ENCODE measurements around the gene KDELR3. TPM values are rescaled to one million over a fixed set of nuclear protein-coding genes. Genes with fewer than 3 reads are reported as not detected.
A peak's percentile ranks its signal among the peaks of the same experiment; 100 is the strongest.

Gene KDELR3
- total RNA-seq, 1 donor from 2014 or later: 39.3 TPM

DNA sequence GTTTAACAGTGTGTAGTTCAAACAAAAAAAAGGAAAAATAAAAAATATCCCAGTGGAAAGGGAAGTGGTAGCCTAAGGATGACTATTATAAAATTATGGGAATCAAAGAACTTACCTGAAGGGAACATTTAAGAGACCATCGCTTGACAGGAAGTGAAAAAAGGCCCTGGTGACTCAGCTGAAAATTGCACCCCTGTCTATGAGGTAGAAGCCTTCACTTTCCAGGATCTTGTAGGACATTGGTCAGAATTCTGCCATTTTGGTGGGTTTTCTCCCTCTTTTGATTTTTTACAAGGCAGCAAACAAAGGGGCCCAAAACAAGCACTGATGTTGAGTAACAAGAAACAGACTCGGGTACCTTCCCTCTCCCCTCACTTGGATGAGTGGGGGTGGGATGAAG lies 22.6 kb downstream of the KDELR3 start:
- Mint-ChIP-seq H3K27ac (ENCODE audit: unreplicated experiment) (peak overlapping the region; percentile 52), H3K27me3 (ENCODE audit: unreplicated experiment) (no peaks in the 10 kb centered on the region), H3K4me1 (ENCODE audit: unreplicated experiment) (peaks cover 25% of the 10 kb centered on the region), H3K9me3 (ENCODE audit: unreplicated experiment) (no peaks in the 10 kb centered on the region), H3K36me3 (ENCODE audit: unreplicated experiment) (peaks cover 74% of the 10 kb centered on the region), H3K4me3 (ENCODE audit: unreplicated experiment) (no peak overlapping the region)
- no peak for DNase-seq (ENCODE audit: extremely low spot score, unreplicated experiment)
- TF ChIP-seq, protein P1, sequence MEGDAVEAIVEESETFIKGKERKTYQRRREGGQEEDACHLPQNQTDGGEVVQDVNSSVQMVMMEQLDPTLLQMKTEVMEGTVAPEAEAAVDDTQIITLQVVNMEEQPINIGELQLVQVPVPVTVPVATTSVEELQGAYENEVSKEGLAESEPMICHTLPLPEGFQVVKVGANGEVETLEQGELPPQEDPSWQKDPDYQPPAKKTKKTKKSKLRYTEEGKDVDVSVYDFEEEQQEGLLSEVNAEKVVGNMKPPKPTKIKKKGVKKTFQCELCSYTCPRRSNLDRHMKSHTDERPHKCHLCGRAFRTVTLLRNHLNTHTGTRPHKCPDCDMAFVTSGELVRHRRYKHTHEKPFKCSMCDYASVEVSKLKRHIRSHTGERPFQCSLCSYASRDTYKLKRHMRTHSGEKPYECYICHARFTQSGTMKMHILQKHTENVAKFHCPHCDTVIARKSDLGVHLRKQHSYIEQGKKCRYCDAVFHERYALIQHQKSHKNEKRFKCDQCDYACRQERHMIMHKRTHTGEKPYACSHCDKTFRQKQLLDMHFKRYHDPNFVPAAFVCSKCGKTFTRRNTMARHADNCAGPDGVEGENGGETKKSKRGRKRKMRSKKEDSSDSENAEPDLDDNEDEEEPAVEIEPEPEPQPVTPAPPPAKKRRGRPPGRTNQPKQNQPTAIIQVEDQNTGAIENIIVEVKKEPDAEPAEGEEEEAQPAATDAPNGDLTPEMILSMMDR (IDR thresholded peaks at IDR 0.05): no peak

DNA sequence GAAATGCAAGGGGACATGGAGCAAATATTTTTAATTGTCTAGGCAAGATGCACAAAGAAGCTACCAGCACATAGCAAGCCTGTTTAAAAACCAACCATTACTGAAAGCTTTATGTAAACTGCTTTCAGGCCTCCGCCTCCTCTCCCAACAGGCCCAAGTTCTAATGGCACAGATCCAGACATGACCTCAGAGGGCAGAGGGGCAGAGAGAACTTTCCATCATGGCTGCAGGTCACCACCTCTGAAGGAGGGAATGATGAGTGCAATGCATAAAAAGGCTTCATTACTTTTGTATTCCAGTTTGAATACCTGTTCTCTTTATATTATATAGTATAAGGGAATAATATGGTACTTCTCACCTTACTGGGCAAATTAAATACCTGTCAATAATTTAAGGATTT lies 23.0 kb downstream of the KDELR3 start:
- no peak for DNase-seq (ENCODE audit: extremely low spot score, unreplicated experiment)
- H3K4me1 Mint-ChIP-seq (ENCODE audit: unreplicated experiment): peaks cover 28% of the 10 kb centered on the region
- peaks cover 74% of the 10 kb centered on the region for H3K36me3 Mint-ChIP-seq (ENCODE audit: unreplicated experiment)

DNA sequence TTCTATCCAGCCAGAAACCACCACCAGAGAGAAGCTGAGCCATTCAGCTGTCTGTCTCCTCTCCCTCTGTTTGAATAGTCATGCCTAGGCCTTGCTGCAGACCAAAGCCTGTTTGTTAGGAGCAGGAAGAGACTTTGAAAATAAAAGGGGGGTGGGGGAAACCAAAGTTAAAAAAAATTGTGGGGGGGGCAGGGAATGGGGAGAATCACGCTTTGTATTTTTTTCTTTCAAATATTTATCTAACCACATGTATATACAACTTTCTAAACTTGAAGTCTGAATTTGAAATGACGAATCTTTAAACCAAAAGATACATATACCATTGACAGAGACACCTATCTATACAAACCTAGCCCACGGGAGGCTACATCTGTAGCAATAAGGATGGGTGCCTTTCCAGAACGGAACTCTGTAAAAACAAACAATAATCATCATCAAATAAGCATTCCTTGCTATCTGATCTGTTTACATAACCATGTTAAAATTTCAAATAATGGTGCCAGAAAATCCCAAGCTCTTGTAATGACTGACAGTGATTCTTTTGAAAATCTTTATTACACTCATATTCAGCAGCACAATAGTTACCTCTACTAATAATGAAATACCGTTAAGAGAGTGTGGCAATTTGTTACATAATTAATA lies 23.9 kb downstream of the KDELR3 start:
- Mint-ChIP-seq H3K27me3 (ENCODE audit: unreplicated experiment) (no peaks in the 10 kb centered on the region), H3K4me1 (ENCODE audit: unreplicated experiment) (peaks cover 28% of the 10 kb centered on the region), H3K4me3 (ENCODE audit: unreplicated experiment) (no peak overlapping the region), H3K36me3 (ENCODE audit: unreplicated experiment) (peaks cover 70% of the 10 kb centered on the region), H3K27ac (ENCODE audit: unreplicated experiment) (no peak overlapping the region), H3K9me3 (ENCODE audit: unreplicated experiment) (no peaks in the 10 kb centered on the region)
- TF ChIP-seq, protein P1 (IDR thresholded peaks at IDR 0.05): no peak
- no peak for DNase-seq (ENCODE audit: extremely low spot score, unreplicated experiment)

More for the DNA sequence above, 23.0 kb downstream of the KDELR3 start:
- Mint-ChIP-seq H3K9me3 (ENCODE audit: unreplicated experiment) (no peaks in the 10 kb centered on the region), H3K27me3 (ENCODE audit: unreplicated experiment) (no peaks in the 10 kb centered on the region), H3K27ac (ENCODE audit: unreplicated experiment) (peak overlapping the region; percentile 52), H3K4me3 (ENCODE audit: unreplicated experiment) (no peak overlapping the region)
- TF ChIP-seq, protein P1 (IDR thresholded peaks at IDR 0.05): no peak

DNA sequence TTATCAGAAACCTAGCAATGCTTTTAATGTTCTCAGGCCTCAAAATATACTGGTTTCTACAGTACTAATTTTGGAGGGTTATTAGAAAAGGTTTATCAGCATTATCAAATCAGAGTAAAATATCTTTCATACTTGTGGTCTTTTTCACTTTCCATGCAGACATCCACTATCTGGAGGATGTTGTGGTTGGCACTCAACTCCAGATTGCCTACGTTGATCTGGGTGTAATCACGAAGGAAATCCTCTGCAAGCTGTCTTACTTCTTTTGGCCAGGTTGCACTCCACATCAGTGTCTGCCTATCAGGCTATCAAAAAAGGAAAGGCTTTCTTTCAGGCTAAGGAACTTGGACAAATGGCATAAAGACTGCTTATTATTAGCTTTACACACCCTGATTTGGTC lies 26.6 kb downstream of the KDELR3 start:
- no peak for DNase-seq (ENCODE audit: extremely low spot score, unreplicated experiment)
- TF ChIP-seq, protein P1 (IDR thresholded peaks at IDR 0.05): no peak
- H3K36me3 Mint-ChIP-seq (ENCODE audit: unreplicated experiment): peaks cover 73% of the 10 kb centered on the region
- no peaks in the 10 kb centered on the region for H3K27me3 Mint-ChIP-seq (ENCODE audit: unreplicated experiment)
- no peaks in the 10 kb centered on the region for H3K9me3 Mint-ChIP-seq (ENCODE audit: unreplicated experiment)
- peaks cover 30% of the 10 kb centered on the region for H3K4me1 Mint-ChIP-seq (ENCODE audit: unreplicated experiment)
- H3K4me3 Mint-ChIP-seq (ENCODE audit: unreplicated experiment): no peak overlapping the region
- H3K27ac Mint-ChIP-seq (ENCODE audit: unreplicated experiment): no peak overlapping the region

DNA sequence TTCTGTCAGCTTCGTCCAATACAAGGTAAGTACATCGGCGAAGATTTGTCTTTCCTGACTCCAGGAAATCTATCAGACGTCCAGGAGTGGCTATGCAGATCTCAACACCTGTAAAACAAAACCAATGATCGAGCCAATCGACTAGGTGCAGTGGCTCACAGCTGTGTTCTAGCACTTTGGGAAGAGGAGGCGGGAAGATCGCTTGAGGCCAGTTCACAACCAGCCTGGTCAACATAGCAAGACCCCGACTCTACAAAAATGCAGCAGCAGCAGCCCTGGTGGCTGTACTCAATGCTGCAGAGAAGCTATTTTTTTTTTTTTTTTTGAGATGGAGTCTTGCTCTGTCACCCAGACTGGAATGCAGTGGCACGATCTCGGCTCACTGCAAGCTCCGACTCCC lies 27.0 kb downstream of the KDELR3 start:
- H3K9me3 Mint-ChIP-seq (ENCODE audit: unreplicated experiment): no peaks in the 10 kb centered on the region

More for the DNA sequence above, 27.0 kb downstream of the KDELR3 start:
- TF ChIP-seq, protein P1 (IDR thresholded peaks at IDR 0.05): no peak
- Mint-ChIP-seq H3K4me1 (ENCODE audit: unreplicated experiment) (peaks cover 31% of the 10 kb centered on the region), H3K27me3 (ENCODE audit: unreplicated experiment) (no peaks in the 10 kb centered on the region), H3K27ac (ENCODE audit: unreplicated experiment) (no peak overlapping the region), H3K36me3 (ENCODE audit: unreplicated experiment) (peaks cover 71% of the 10 kb centered on the region), H3K4me3 (ENCODE audit: unreplicated experiment) (no peak overlapping the region)
- no peak for DNase-seq (ENCODE audit: extremely low spot score, unreplicated experiment)

Measured in osteocyte (in vitro differentiated cells).